Testis (tissue), 3 donors: ENCODE results near the gene UROS. TPM values are rescaled to one million over a fixed set of nuclear protein-coding genes. Genes with fewer than 3 reads are reported as not detected.

ENCODE experiments used
- DNase-seq: peaks from one replicate; pipeline ENCODE4 v3.0.0-alpha.2; 2019
- H3K27ac ChIP-seq, 2 donors: fragments of 200-600 bp; sonication (generic); one replicate each; pipeline ENCODE4 v1.5.1; 2019
- H3K27me3 ChIP-seq: fragments of 200-600 bp; sonication (generic); one replicate; pipeline ENCODE4 v1.5.1; 2019
- H3K36me3 ChIP-seq: fragments of 200-600 bp; sonication (generic); one replicate; pipeline ENCODE4 v1.5.1; 2017; ENCODE audit warnings: low read depth; ENCODE audit errors: missing control alignments
- H3K4me1 ChIP-seq: fragments of 200-600 bp; sonication (generic); one replicate; pipeline ENCODE4 v1.5.1; 2019
- H3K4me3 ChIP-seq, 2 donors: fragments of 200-600 bp; sonication (generic); one replicate each; pipeline ENCODE4 v1.5.1; 2017 to 2019
- H3K9me3 ChIP-seq: fragments of 200-600 bp; sonication (generic); one replicate; pipeline ENCODE4 v1.5.1; 2017
- POLR2A ChIP-seq: fragments of 450-650 bp; IDR thresholded peaks from one replicate; pipeline ENCODE4 v1.6.1; 2017; ENCODE audit warnings: antibody characterized with exemption, mild to moderate bottlenecking, moderate library complexity
- WGBS, 2 donors: methylation state at CpG; one replicate each; pipeline ENCODE4 v1.1.5; 2018; 5-methylcytosine and 5-hydroxymethylcytosine counted together
- intact Hi-C: fragments of 100-400 bp; cut with DNase I; formaldehyde crosslinking; loops from one replicate; pipeline ENCODE4 v1.15.1; 2023; ENCODE audit warnings: low total_unique reads
- polyA plus RNA-seq: library from polyadenylated mRNA; stranded (reverse); fragments of 350-450 nt; fragmentation: Illumina TruSeq; extraction: RNeasy Lipid Tissue Mini Kit (QIAGEN cat#74804); gene quantifications from one replicate; pipeline ENCODE4 v1.2.3, GENCODE V29; 2014; ENCODE audit warnings: low read depth, low replicate concordance; ENCODE audit not compliant: insufficient read depth
- total RNA-seq, 2 donors: library from RNA; depleted of rRNA; stranded (reverse); fragments of >200 nt; gene quantifications; one replicate each; pipeline ENCODE4 v1.2.3, GENCODE V29; 2016
- TF ChIP-seq, protein P1 (sequence below), 3 experiments: fragments of 450-650 bp in 2 of 3; fragments of 200-600 bp in 1 of 3; sonication (generic) in 1 of 3; IDR thresholded peaks; one replicate each; pipeline ENCODE4 v1.5.1; 2016 to 2019; ENCODE audit warnings: antibody characterized with exemption in 3 of 3, mild to moderate bottlenecking in 2 of 3, moderate library complexity in 1 of 3

UROS gene
- total and polyA plus RNA-seq, 3 donors from 2014 or later, result 62.5 to 70.3 (median 69.2) TPM

DNA sequence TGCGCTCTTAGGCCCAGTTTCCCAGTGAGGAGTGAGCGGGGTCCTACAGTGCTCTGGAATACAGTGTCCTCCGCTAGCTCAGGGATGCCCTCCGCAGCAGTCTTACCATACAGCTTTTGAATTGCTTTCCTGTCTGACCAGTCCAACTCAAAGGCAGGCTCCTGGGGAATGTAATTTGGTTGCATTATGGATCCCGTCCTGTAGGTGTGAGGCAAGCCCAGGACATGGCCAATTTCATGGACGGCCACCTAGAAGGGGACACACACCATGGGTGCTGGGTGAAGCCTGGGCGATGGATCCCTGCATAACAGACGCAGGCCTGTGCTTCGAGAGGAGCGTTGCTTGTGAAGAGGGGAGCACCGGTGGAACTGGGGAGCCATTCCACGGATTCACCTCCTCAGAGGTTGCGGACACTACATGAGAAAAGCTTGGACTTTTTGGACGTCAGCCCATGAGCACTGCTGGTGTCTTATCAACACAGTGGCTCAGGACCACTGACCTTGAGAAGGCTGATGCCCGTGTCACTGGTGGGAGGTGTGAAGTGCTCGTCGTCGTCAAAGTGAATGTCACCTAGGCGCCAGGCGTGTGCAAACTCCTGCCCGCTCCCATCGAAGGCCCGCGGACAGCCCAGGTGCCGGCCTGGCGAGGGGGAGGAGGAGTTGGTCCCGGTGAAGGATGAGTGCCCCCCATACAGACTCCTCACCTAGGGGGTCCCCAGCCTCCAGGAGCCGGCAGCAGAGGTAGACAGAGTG, 50.8 kb downstream of the UROS start:
- no peak for TF ChIP-seq POLR2A
- TF ChIP-seq, protein P1, sequence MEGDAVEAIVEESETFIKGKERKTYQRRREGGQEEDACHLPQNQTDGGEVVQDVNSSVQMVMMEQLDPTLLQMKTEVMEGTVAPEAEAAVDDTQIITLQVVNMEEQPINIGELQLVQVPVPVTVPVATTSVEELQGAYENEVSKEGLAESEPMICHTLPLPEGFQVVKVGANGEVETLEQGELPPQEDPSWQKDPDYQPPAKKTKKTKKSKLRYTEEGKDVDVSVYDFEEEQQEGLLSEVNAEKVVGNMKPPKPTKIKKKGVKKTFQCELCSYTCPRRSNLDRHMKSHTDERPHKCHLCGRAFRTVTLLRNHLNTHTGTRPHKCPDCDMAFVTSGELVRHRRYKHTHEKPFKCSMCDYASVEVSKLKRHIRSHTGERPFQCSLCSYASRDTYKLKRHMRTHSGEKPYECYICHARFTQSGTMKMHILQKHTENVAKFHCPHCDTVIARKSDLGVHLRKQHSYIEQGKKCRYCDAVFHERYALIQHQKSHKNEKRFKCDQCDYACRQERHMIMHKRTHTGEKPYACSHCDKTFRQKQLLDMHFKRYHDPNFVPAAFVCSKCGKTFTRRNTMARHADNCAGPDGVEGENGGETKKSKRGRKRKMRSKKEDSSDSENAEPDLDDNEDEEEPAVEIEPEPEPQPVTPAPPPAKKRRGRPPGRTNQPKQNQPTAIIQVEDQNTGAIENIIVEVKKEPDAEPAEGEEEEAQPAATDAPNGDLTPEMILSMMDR (IDR thresholded peaks at IDR 0.05), result no peak
- intact Hi-C loops, result no loop called here
- H3K4me1 ChIP-seq, result no peaks in the 10 kb centered on the region
- H3K36me3 ChIP-seq, result no peaks in the 10 kb centered on the region
- H3K27me3 ChIP-seq, result no peaks in the 10 kb centered on the region
- no peak for DNase-seq
- H3K4me3 ChIP-seq, result no peak overlapping the region
- 92 to 93% methylated on average over 14 to 28 of the region's 28 CpGs for WGBS, 2 donors
- H3K9me3 ChIP-seq, result no peaks in the 10 kb centered on the region
- no peak overlapping the region for H3K27ac ChIP-seq

DNA sequence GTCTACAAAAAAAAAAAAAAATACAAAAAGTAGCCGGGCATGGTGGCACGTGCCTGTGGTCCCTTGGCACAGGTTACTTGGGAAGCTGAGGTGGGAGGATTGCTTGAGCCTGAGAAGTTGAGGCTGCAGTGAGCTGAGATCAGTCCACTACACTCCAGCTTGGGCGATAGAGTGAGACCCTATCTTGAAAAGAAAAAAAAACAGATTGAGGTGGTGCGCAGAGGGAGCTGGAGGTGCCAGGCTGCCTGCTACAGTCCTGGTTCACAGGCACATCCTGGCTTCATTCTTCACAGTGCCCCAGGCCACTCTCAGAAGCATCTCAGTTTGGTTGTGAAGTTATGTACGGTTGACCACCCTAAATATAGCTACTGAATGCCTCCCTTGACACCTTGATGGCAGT, 52.2 kb downstream of the UROS start:
- intact Hi-C loops, result no loop called here

DNA sequence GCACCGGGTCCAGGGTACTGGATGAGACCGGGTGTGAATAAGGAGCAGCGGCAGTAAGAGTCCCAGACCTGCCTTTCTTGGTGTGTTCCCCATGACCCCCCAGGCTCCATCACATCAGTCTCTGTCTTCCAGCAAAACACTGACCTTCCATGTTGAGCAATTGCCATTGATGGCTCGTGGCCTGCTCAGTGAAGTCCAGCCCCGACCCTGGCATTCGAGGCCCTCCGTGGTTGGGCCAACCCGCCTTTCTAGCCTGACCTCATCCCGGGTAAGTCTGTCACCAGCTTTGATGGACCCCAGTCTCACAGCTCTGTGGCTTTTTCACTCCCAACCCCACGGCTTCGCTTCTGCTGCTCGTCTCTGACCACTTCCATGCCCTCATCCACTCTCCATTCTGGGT, 53.9 kb downstream of the UROS start:
- intact Hi-C loops, result no loop called here
- no peak for DNase-seq
- Histone ChIP-seq H3K9me3 (no peaks in the 10 kb centered on the region), H3K27me3 (no peaks in the 10 kb centered on the region), H3K4me1 (no peaks in the 10 kb centered on the region), H3K4me3 (no peak overlapping the region), H3K36me3 (no peaks in the 10 kb centered on the region), H3K27ac (no peak overlapping the region)
- TF ChIP-seq POLR2A, result no peak
- TF ChIP-seq, protein P1 (IDR thresholded peaks at IDR 0.05), result no peak
- WGBS, 2 donors, result 91 to 95% methylated on average over 9 to 12 of the region's 12 CpGs

More for the DNA sequence above, 52.2 kb downstream of the UROS start:
- H3K27me3 ChIP-seq, result no peaks in the 10 kb centered on the region
- H3K9me3 ChIP-seq, result no peaks in the 10 kb centered on the region
- H3K27ac ChIP-seq, result no peak overlapping the region
- H3K4me3 ChIP-seq, result no peak overlapping the region
- TF ChIP-seq POLR2A, result no peak
- TF ChIP-seq, protein P1 (IDR thresholded peaks at IDR 0.05), result no peak
- no peak for DNase-seq
- H3K4me1 ChIP-seq, result no peaks in the 10 kb centered on the region
- H3K36me3 ChIP-seq, result no peaks in the 10 kb centered on the region
- WGBS, 2 donors, result 86 to 91% methylated on average over 5 of the region's 5 CpGs

DNA sequence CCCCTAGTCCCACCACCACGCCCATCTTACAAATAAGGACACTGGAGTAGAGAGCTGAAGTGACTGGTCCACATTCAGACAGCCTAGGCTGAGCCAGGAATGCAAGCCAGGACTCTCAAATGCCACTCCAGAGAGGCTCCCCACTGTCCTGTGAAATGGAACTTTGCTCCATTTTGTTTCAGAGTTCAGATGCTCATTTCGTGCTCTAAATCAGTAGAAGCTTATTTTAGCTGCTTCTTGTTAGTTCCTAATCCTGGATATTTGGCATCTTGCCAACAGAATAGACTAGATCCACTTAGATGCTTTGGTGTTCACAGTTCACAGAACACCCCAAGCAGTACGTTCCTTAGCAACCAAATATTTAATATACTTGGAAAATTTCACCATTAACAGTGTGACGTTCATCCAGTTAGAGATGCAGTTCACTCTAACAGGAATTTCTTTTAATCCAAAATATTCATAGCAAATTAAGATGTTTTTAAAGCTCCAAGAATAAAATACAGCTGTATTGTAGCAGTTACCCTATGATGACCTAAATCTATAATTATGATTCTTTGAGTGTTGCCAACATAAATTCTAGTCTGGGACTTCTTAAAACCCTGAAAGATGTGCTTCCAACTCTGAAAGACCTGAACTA, 54.7 kb downstream of the UROS start:
- DNase-seq, result no peak
- no peak overlapping the region for H3K4me3 ChIP-seq
- H3K27ac ChIP-seq, result no peak overlapping the region
- intact Hi-C loops, result no loop called here
- no peaks in the 10 kb centered on the region for H3K36me3 ChIP-seq
- 53 to 60% methylated on average over 4 of the region's 4 CpGs for WGBS, 2 donors
- no peaks in the 10 kb centered on the region for H3K9me3 ChIP-seq
- H3K4me1 ChIP-seq, result no peaks in the 10 kb centered on the region
- no peaks in the 10 kb centered on the region for H3K27me3 ChIP-seq
- TF ChIP-seq POLR2A, result no peak
- TF ChIP-seq, protein P1 (IDR thresholded peaks at IDR 0.05), result no peak
